ENCODE data around the gene PYGO1.
"Not testable (repeated sequence)": the region's sequence is repeated elsewhere in the genome, so short reads cannot be mapped to it uniquely, and the experiment has no call there.

PYGO1 gene

GRCh38 chr15:55494931-55495330, 93.2 kb downstream of the PYGO1 start:
- Histone ChIP-seq H3K4me3 (ENCODE audit: severe bottlenecking) (no peak overlapping the region), H3K9me3 (ENCODE audit: severe bottlenecking) (no peaks in the 10 kb centered on the region), H3K36me3 (ENCODE audit: low read depth) (peaks cover 10% of the 10 kb centered on the region; the same call in 1 of the 2 replicates), H3K27me3 (ENCODE audit: insufficient read depth, poor library complexity, severe bottlenecking) (no peaks in the 10 kb centered on the region), H3K4me1 (ENCODE audit: insufficient read depth, poor library complexity, severe bottlenecking) (no peaks in the 10 kb centered on the region), H3K27ac (ENCODE audit: poor library complexity, severe bottlenecking) (no peak overlapping the region)
- no peak for ATAC-seq (ENCODE audit: low read depth)
- no peak for DNase-seq (ENCODE audit: low spot score)
- TF ChIP-seq CTCF (IDR thresholded peaks at IDR 0.05; ENCODE audit: poor library complexity, severe bottlenecking), result no peak

- H3K4me1 ChIP-seq (ENCODE audit: insufficient read depth, poor library complexity, severe bottlenecking); H3K4me3 ChIP-seq (ENCODE audit: severe bottlenecking); H3K27me3 ChIP-seq (ENCODE audit: insufficient read depth, poor library complexity, severe bottlenecking); DNase-seq (ENCODE audit: low spot score); H3K9me3 ChIP-seq (ENCODE audit: severe bottlenecking); H3K27ac ChIP-seq (ENCODE audit: poor library complexity, severe bottlenecking): not testable (repeated sequence)
- peak; percentile 67 for ATAC-seq (ENCODE audit: low read depth)
- peaks cover 16% of the 10 kb centered on the region for H3K36me3 ChIP-seq (ENCODE audit: low read depth)
These were observed 99.1 kb downstream of the PYGO1 start for GRCh38 chr15:55488952-55489600.

Data from RWPE2 (cell line).